ENCODE measurements around the gene CKAP4. TPM values are rescaled to one million over a fixed set of nuclear protein-coding genes. Genes with fewer than 3 reads are reported as not detected.

CKAP4 gene
- total and polyA plus RNA-seq, 4 donors, result 13.1 to 28.0 (median 25.2) TPM

GRCh38 chr12:106248312-106248845 lies 559 bp upstream of the CKAP4 start:
- peaks cover 4 to 26% (median 12%) of the 10 kb centered on the region in 4 donors for H3K4me1 ChIP-seq (ENCODE audit: control insufficient read depth in 4 of 4, insufficient read depth in 4 of 4, low read length in 3 of 4)
- WGBS, result 1% methylated on average over 36 of the region's 36 CpGs
- peak overlapping the region; percentile 97 to 99 for H3K27ac ChIP-seq (ENCODE audit: low read depth in 1 of 2, low read length in 2 of 2)
- TF ChIP-seq RXRA (IDR thresholded peaks at IDR 0.05) (peak; percentile 7 to 33), YY1 (IDR thresholded peaks at IDR 0.05) (peak; percentile 93), FOXA1 (IDR thresholded peaks at IDR 0.05) (no peak), TAF1 (conservative IDR thresholded peaks at IDR 0.05) (no peak), EGR1 (IDR thresholded peaks at IDR 0.05; ENCODE audit: low read depth in 2 of 2) (no peak), HNF4A (conservative IDR thresholded peaks at IDR 0.05) (peak; percentile 41), REST (IDR thresholded peaks at IDR 0.05) (peak; percentile 14), RAD21 (IDR thresholded peaks at IDR 0.05) (peak in 1 of 2 donors; percentile 31), GABPA (IDR thresholded peaks at IDR 0.05 in 1 of 2, conservative IDR thresholded peaks at IDR 0.05 in 1 of 2) (no peak), JUND (IDR thresholded peaks at IDR 0.05) (no peak), HNF4G (IDR thresholded peaks at IDR 0.05) (no peak), SP1 (IDR thresholded peaks at IDR 0.05) (peak; percentile 18), ZBTB33 (IDR thresholded peaks at IDR 0.05) (no peak), ATF3 (IDR thresholded peaks at IDR 0.05) (no peak), FOXA2 (IDR thresholded peaks at IDR 0.05) (no peak), NR2F2 (IDR thresholded peaks at IDR 0.05) (no peak), MAX (IDR thresholded peaks at IDR 0.05) (no peak), CTCF (IDR thresholded peaks at IDR 0.05; ENCODE audit: low read depth, low read length, missing input control) (no peak)
- peak overlapping the region; percentile 26 to 83 for H3K9ac ChIP-seq (ENCODE audit: low read depth in 1 of 2, low read length in 2 of 2)
- H3K27me3 ChIP-seq (ENCODE audit: control insufficient read depth in 4 of 4, insufficient read depth in 4 of 4, low read length in 3 of 4), result no peaks in the 10 kb centered on the region
- no peaks in the 10 kb centered on the region for H3K36me3 ChIP-seq (ENCODE audit: control insufficient read depth in 4 of 4, insufficient read depth in 3 of 4, low read depth in 1 of 4, low read length in 3 of 4)
- peak; percentile 46 for DNase-seq (ENCODE audit: low spot score)
- H3K4me3 ChIP-seq (ENCODE audit: low read depth in 1 of 3, low read length in 3 of 3), result peak overlapping the region; percentile 53 to 91 (median 81)
- no peaks in the 10 kb centered on the region for H3K9me3 ChIP-seq (ENCODE audit: control insufficient read depth in 4 of 4, low read length in 3 of 4)
